ENCODE data around the gene GET3. TPM values are rescaled to one million over a fixed set of nuclear protein-coding genes. Genes with fewer than 3 reads are reported as not detected.
"Not testable (repeated sequence)": the region's sequence is repeated elsewhere in the genome, so short reads cannot be mapped to it uniquely, and the experiment has no call there.

The GET3 gene
- total and polyA plus RNA-seq, 12 donors = 37.0 to 121 (median 60.1) TPM

DNA sequence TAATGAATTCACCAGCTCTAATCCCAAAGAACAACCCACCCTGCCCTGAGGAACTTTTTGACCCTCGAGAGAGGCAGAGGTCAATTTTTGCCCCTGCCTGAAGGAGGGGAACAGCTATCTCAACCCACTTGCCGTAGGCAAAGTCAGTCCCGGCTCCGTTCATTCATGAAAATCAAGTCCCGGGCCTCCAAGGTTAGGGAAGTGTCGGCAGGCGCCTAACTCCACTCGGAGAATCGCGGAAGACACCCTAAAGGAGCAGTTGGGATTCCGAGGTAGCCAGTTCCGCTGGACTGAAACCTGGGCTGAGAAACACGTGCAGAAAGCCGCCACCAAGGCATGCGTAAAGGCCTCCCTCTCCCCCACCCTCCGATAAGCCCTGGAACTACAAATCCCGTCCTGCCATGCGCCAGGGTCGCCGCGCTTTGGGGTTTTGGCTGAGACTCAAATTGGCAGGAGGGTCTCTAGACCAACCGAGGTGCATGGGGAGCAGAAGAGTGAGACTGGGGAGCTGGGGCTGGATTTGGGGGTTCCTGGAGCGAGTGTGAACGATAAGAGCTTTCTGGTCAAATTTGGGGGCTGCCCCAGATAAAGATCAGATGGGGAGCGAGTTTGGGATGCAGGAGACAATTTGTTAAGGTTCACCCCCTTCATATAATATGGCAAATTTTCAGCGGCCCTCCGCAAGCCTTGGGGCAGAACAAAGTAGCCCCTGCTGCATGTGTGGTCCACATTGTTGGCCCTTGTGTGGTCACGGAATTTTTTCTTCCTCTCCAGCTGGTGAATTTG, 13.5 kb upstream of the GET3 start, which contains the start of gene TNPO2:
Gene TNPO2, minus strand, starts transcription at position 292 of the 786 bp plus-strand sequence. CDS start 2,955 bp downstream, outside the sequence.
- TF ChIP-seq, protein P1, sequence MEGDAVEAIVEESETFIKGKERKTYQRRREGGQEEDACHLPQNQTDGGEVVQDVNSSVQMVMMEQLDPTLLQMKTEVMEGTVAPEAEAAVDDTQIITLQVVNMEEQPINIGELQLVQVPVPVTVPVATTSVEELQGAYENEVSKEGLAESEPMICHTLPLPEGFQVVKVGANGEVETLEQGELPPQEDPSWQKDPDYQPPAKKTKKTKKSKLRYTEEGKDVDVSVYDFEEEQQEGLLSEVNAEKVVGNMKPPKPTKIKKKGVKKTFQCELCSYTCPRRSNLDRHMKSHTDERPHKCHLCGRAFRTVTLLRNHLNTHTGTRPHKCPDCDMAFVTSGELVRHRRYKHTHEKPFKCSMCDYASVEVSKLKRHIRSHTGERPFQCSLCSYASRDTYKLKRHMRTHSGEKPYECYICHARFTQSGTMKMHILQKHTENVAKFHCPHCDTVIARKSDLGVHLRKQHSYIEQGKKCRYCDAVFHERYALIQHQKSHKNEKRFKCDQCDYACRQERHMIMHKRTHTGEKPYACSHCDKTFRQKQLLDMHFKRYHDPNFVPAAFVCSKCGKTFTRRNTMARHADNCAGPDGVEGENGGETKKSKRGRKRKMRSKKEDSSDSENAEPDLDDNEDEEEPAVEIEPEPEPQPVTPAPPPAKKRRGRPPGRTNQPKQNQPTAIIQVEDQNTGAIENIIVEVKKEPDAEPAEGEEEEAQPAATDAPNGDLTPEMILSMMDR (IDR thresholded peaks at IDR 0.05) = no peak
- peak within 1 kb of the TSS; percentile 40 to 83 (median 70) for H3K4me3 ChIP-seq
- 4 to 5% methylated on average over 28 of the region's 28 CpGs for WGBS, 2 donors
- intact Hi-C loops (cut with DNase I) = loop anchor here in 3 of 10 donors (2.0 to 5.0 kb wide), 3 partner anchors 13 to 68 kb away; partner anchors contain the start of genes DHPS (in 1 of the 3), GET3 (in 1 of the 3) and JUNB (in 1 of the 3)
- peaks cover 0 to 22% (median 2%) of the 10 kb centered on the region in 9 donors for H3K36me3 ChIP-seq
- DNase-seq (peak; percentile 55 to 61), ATAC-seq (peak in 7 of 8 donors; percentile 16 to 70 (median 58))
- no peaks in the 10 kb centered on the region for H3K9me3 ChIP-seq
- H3K4me1 ChIP-seq = peaks cover 7 to 46% (median 32%) of the 10 kb centered on the region in 9 donors
- H3K27ac ChIP-seq = peak within 1 kb of the TSS in 9 of 10 donors; percentile 91 to 97 (median 95)
- no peaks in the 10 kb centered on the region for H3K27me3 ChIP-seq

DNA sequence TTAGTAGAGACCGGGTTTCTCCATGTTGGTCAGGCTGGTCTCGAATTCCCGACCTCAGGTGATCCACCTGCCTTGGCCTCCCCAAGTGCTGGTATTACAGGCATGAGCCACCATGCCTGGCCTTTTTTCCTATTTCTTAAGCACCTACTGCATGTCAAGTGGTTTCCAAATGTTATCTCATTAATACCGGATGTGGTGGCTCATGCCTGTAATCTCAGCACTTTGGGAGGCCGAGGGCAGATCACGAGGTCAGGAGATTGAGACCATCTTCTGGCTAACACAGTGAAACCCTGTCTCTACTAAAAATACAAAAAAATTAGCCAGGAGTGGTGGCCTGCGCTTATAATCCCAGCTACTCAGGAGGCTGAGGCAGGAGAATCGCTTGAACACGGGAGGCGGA, 11.7 kb upstream of the GET3 start:
- WGBS, 2 donors = 91% methylated on average over 10 of the region's 10 CpGs
- intact Hi-C loops (cut with DNase I) = not testable (repeated sequence)

DNA sequence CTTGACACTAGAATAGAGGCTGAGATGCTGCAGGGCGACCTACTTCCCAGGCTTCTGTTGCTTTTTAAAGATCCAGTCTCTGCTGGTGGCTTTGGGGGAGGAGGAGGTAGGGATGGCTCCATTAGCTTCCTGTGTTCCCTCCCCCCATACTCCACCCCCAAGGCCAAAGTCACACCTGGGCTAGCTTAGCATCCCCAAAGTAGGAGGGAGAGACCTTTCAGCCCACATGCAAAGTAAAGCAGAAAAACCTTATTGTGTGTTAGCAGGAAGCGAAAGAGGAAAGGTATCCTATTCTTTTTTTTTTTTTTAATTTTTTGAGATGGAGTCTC, 10.3 kb upstream of the GET3 start:
- intact Hi-C loops (cut with DNase I) = no loop called here
- TF ChIP-seq, protein P1 (IDR thresholded peaks at IDR 0.05) = no peak
- 94 to 97% methylated on average over 2 of the region's 2 CpGs for WGBS, 2 donors
- H3K4me1 ChIP-seq = peaks cover 0 to 34% (median 23%) of the 10 kb centered on the region in 9 donors
- ATAC-seq (no peak), DNase-seq (no peak)
- no peak overlapping the region for H3K27ac ChIP-seq
- H3K9me3 ChIP-seq = no peaks in the 10 kb centered on the region
- H3K27me3 ChIP-seq = no peaks in the 10 kb centered on the region
- H3K36me3 ChIP-seq = peaks cover 0 to 45% (median 16%) of the 10 kb centered on the region in 9 donors
- no peak overlapping the region for H3K4me3 ChIP-seq

More for the DNA sequence above, 11.7 kb upstream of the GET3 start:
- Histone ChIP-seq H3K36me3 (peaks cover 0 to 32% (median 10%) of the 10 kb centered on the region in 9 donors), H3K4me1 (peaks cover under 1 to 35% (median 22%) of the 10 kb centered on the region in 9 donors)
- ATAC-seq, DNase-seq, H3K4me3 ChIP-seq, H3K27ac ChIP-seq, H3K27me3 ChIP-seq, H3K9me3 ChIP-seq: not testable (repeated sequence)

DNA sequence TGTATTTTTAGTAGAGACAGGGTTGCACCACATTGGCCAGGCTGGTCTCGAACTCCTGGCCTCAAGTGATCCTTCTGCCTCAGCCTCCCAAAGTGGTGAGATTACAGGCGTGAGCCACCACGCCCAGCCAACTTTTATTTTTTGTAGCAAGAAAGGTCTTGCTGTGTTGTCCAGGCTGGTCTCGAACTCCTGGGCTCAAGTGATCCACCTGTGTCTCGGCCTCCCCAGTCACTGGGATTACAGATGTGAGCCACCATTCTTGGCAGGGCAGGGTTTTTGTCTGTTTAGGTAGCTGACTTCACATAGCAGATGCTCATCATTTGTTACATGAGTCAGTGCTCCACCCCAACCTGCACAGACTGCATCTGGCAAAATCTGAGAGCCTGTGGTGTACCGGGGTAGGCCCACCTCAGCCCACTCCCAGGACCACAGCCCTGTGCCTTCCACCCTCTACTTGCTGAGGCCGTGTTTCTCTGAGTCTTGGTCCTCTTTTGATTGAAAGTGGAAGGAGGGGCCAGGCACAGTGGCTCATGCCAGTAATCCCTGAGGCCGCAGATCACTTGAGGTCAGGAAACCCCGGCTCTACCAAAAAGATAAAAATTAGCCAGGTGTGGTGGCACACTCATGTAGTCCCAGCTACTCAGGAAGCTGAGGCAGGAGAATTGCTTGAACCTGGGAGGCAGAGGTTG, 9.4 kb upstream of the GET3 start:
- Histone ChIP-seq H3K4me1 (peaks cover 6 to 41% (median 31%) of the 10 kb centered on the region in 9 donors), H3K27ac (no peak overlapping the region), H3K27me3 (no peaks in the 10 kb centered on the region), H3K4me3 (no peak overlapping the region), H3K9me3 (no peaks in the 10 kb centered on the region), H3K36me3 (peaks cover 0 to 52% (median 16%) of the 10 kb centered on the region in 9 donors)
- TF ChIP-seq, protein P1 (IDR thresholded peaks at IDR 0.05) = no peak
- ATAC-seq (no peak), DNase-seq (no peak)
- WGBS, 2 donors = 96 to 98% methylated on average over 9 of the region's 9 CpGs
- intact Hi-C loops (cut with DNase I) = no loop called here
